Measurements from ENCODE around the gene PIP5K1A.

- TF ChIP-seq, protein P1, sequence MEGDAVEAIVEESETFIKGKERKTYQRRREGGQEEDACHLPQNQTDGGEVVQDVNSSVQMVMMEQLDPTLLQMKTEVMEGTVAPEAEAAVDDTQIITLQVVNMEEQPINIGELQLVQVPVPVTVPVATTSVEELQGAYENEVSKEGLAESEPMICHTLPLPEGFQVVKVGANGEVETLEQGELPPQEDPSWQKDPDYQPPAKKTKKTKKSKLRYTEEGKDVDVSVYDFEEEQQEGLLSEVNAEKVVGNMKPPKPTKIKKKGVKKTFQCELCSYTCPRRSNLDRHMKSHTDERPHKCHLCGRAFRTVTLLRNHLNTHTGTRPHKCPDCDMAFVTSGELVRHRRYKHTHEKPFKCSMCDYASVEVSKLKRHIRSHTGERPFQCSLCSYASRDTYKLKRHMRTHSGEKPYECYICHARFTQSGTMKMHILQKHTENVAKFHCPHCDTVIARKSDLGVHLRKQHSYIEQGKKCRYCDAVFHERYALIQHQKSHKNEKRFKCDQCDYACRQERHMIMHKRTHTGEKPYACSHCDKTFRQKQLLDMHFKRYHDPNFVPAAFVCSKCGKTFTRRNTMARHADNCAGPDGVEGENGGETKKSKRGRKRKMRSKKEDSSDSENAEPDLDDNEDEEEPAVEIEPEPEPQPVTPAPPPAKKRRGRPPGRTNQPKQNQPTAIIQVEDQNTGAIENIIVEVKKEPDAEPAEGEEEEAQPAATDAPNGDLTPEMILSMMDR (IDR thresholded peaks at IDR 0.05; ENCODE audit: control extremely low read depth in 1 of 3, insufficient read depth in 1 of 3, low read depth in 1 of 3, low read length in 3 of 3), result no peak
- TF ChIP-seq ZNF274 (IDR thresholded peaks at IDR 0.05; ENCODE audit: borderline replicate concordance, extremely low read depth, low read length), result no peak
- TF ChIP-seq MAFK (IDR thresholded peaks at IDR 0.05; ENCODE audit: low read depth, low read length), result no peak
- no peak for TF ChIP-seq CREB1 (IDR thresholded peaks at IDR 0.05)
- no peak for TF ChIP-seq TEAD4 (IDR thresholded peaks at IDR 0.05; ENCODE audit: low read depth, low read length)
- TF ChIP-seq POLR2A (IDR thresholded peaks at IDR 0.05; ENCODE audit: control extremely low read depth in 1 of 2, low read depth in 2 of 2, low read length in 2 of 2), result no peak
- no peak for TF ChIP-seq GABPA (IDR thresholded peaks at IDR 0.05; ENCODE audit: borderline replicate concordance, insufficient read depth, low read length)
These were observed 91.0 kb downstream of the PIP5K1A start for GRCh38 chr1:151289080-151289935.

Measured in H1 (cell line).